Esophagus muscularis mucosa (tissue), 4 donors: ENCODE results near the gene HSD3B1. TPM values are rescaled to one million over a fixed set of nuclear protein-coding genes. Genes with fewer than 3 reads are reported as not detected.

ENCODE experiments used
- DNase-seq: peaks from one replicate; pipeline ENCODE4 v3.0.0-alpha.2; 2017; ENCODE audit errors: extremely low spot score
- H3K27ac ChIP-seq, 4 donors: fragments of 200-600 bp; sonication (generic); replicated peaks in 1 of 4; 1 replicate in 3 of 4; 2 replicates in 1 of 4; pipeline ENCODE4 v1.5.1; 2016 to 2019; ENCODE audit warnings: mild to moderate bottlenecking in 1 of 4
- H3K27me3 ChIP-seq, 4 donors: fragments of 200-600 bp; sonication (generic); one replicate each; pipeline versions ENCODE4 v1.5.1 to v1.6.0; 2016 to 2019
- H3K36me3 ChIP-seq, 4 donors: fragments of 200-600 bp; sonication (generic); one replicate each; pipeline ENCODE4 v1.5.1; 2016 to 2019
- H3K4me1 ChIP-seq, 4 donors: fragments of 200-600 bp; sonication (generic); one replicate each; pipeline ENCODE4 v1.5.1; 2016 to 2019
- H3K4me3 ChIP-seq, 4 donors: fragments of 200-600 bp; sonication (generic); 1 replicate in 2 of 4; 2 replicates in 2 of 4; pipeline ENCODE4 v1.5.1; 2016 to 2019; ENCODE audit warnings: mild to moderate bottlenecking in 4 of 4, moderate library complexity in 1 of 4
- H3K9me3 ChIP-seq, 4 donors: fragments of 200-600 bp; sonication (generic); 1 replicate in 3 of 4; 2 replicates in 1 of 4; pipeline ENCODE4 v1.5.1; 2016 to 2019
- EP300 ChIP-seq: sonication (generic); formaldehyde crosslinking; IDR thresholded peaks from one replicate; pipeline ENCODE4 v1.6.1; 2017; ENCODE audit warnings: antibody characterized with exemption
- POLR2A ChIP-seq: fragments of 450-650 bp; IDR thresholded peaks from one replicate; pipeline ENCODE4 v1.6.1; 2017; ENCODE audit warnings: antibody characterized with exemption, moderate library complexity, mild to moderate bottlenecking, low read depth
- POLR2AphosphoS5 ChIP-seq, 2 donors: sonication (generic); formaldehyde crosslinking; IDR thresholded peaks; one replicate each; pipeline ENCODE4 v1.6.1; 2017; ENCODE audit warnings: antibody characterized with exemption in 2 of 2
- WGBS: methylation state at CpG from one replicate; pipeline ENCODE4 v1.1.5; 2018; 5-methylcytosine and 5-hydroxymethylcytosine counted together
- intact Hi-C: fragments of 100-400 bp; cut with DNase I; formaldehyde crosslinking; loops from one replicate; pipeline ENCODE4 v1.15.1; 2023
- total RNA-seq, 4 donors: library from RNA; depleted of rRNA; stranded (reverse); fragments of >200 nt; gene quantifications; one replicate each; pipeline versions ENCODE4 v1.1.0 to v1.2.1, GENCODE V29; 2016
- TF ChIP-seq, protein P1 (sequence below), 3 experiments: fragments of 200-600 bp in 2 of 3; fragments of 450-650 bp in 1 of 3; sonication (generic) in 2 of 3; IDR thresholded peaks; one replicate each; pipeline ENCODE4 v1.5.1; 2017 to 2019; ENCODE audit warnings: antibody characterized with exemption in 3 of 3, mild to moderate bottlenecking in 2 of 3, moderate library complexity in 1 of 3

HSD3B1 gene
- total RNA-seq, 4 donors from 2014 or later, result not detected

GRCh38 chr1:119467857-119468668, 38.9 kb upstream of the HSD3B1 start:
- TF ChIP-seq, protein P1, sequence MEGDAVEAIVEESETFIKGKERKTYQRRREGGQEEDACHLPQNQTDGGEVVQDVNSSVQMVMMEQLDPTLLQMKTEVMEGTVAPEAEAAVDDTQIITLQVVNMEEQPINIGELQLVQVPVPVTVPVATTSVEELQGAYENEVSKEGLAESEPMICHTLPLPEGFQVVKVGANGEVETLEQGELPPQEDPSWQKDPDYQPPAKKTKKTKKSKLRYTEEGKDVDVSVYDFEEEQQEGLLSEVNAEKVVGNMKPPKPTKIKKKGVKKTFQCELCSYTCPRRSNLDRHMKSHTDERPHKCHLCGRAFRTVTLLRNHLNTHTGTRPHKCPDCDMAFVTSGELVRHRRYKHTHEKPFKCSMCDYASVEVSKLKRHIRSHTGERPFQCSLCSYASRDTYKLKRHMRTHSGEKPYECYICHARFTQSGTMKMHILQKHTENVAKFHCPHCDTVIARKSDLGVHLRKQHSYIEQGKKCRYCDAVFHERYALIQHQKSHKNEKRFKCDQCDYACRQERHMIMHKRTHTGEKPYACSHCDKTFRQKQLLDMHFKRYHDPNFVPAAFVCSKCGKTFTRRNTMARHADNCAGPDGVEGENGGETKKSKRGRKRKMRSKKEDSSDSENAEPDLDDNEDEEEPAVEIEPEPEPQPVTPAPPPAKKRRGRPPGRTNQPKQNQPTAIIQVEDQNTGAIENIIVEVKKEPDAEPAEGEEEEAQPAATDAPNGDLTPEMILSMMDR (IDR thresholded peaks at IDR 0.05), result no peak
- TF ChIP-seq POLR2AphosphoS5 (IDR thresholded peaks at IDR 0.05) (no peak), POLR2A (no peak), EP300 (no peak)
- no peak for DNase-seq
- Histone ChIP-seq H3K36me3 (no peaks in the 10 kb centered on the region), H3K27ac (no peak overlapping the region), H3K9me3 (no peaks in the 10 kb centered on the region), H3K4me3 (no peak overlapping the region), H3K27me3 (no peaks in the 10 kb centered on the region), H3K4me1 (no peaks in the 10 kb centered on the region)
- 36% methylated on average over 4 of the region's 4 CpGs for WGBS
- intact Hi-C loops, result no loop called here

DNA sequence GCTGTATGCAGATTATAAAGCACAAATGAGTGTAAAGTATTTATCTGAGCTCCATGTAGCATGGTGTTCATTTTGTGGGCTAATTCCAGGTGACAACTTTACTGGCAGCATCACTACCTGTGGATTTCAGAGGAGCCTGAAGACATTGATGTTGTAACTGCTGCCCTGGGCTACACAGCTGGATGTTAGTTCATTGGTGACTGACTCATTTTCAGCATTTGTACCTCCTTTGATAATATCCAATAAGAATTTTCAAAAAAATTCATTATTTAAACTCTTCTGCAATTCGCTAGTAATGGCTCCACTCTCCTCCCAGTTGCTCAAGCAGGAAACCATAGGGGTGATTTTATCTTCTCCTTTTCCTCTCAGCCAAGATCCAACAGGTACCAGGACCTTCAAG, 37.3 kb upstream of the HSD3B1 start:
- Histone ChIP-seq H3K27ac (no peak overlapping the region), H3K4me1 (no peaks in the 10 kb centered on the region), H3K27me3 (no peaks in the 10 kb centered on the region), H3K4me3 (no peak overlapping the region), H3K36me3 (no peaks in the 10 kb centered on the region), H3K9me3 (no peaks in the 10 kb centered on the region)
- 89% methylated on average over 1 of the region's 1 CpG for WGBS
- DNase-seq, result no peak
- TF ChIP-seq POLR2AphosphoS5 (IDR thresholded peaks at IDR 0.05) (no peak), POLR2A (no peak), EP300 (no peak)
- TF ChIP-seq, protein P1 (IDR thresholded peaks at IDR 0.05), result no peak
- intact Hi-C loops, result no loop called here

GRCh38 chr1:119470377-119470776, 36.6 kb upstream of the HSD3B1 start:
- Histone ChIP-seq H3K36me3 (no peaks in the 10 kb centered on the region), H3K9me3 (no peaks in the 10 kb centered on the region), H3K27ac (no peak overlapping the region), H3K27me3 (no peaks in the 10 kb centered on the region), H3K4me3 (no peak overlapping the region), H3K4me1 (no peaks in the 10 kb centered on the region)
- TF ChIP-seq POLR2A, result no peak
- TF ChIP-seq EP300, result no peak
- TF ChIP-seq POLR2AphosphoS5 (IDR thresholded peaks at IDR 0.05), result no peak
- intact Hi-C loops, result no loop called here
- peak; percentile 53 for DNase-seq
- 100% methylated on average over 3 of the region's 3 CpGs for whole genome bisulfite sequencing

DNA sequence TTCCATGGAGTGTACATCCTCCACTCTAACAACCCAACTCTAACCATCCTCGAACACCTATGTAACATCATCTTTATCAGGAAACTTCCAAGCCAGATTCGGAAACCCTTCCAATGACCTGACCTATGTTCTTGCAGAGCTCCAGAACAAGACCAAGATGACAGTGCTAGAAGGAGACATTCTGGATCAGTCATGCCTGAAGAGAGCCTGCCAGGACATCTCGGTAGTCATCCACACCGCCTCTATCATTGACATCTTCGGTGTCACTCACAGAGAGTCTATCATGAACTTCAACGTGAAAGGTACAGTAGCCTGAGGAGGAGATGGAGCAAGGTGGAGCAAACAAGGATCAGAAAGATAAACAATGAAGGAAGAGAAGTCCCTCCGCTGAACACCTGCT, 36.1 kb upstream of the HSD3B1 start:
- H3K27ac ChIP-seq, result no peak overlapping the region
- no peaks in the 10 kb centered on the region for H3K4me1 ChIP-seq
- WGBS, result 79% methylated on average over 7 of the region's 7 CpGs
- H3K27me3 ChIP-seq, result no peaks in the 10 kb centered on the region
- no peaks in the 10 kb centered on the region for H3K9me3 ChIP-seq
- DNase-seq, result peak; percentile 53
- H3K36me3 ChIP-seq, result no peaks in the 10 kb centered on the region
- TF ChIP-seq POLR2A, result no peak
- TF ChIP-seq, protein P1 (IDR thresholded peaks at IDR 0.05), result no peak
- no peak for TF ChIP-seq POLR2AphosphoS5 (IDR thresholded peaks at IDR 0.05)
- TF ChIP-seq EP300, result no peak
- intact Hi-C loops, result no loop called here
- no peak overlapping the region for H3K4me3 ChIP-seq

DNA sequence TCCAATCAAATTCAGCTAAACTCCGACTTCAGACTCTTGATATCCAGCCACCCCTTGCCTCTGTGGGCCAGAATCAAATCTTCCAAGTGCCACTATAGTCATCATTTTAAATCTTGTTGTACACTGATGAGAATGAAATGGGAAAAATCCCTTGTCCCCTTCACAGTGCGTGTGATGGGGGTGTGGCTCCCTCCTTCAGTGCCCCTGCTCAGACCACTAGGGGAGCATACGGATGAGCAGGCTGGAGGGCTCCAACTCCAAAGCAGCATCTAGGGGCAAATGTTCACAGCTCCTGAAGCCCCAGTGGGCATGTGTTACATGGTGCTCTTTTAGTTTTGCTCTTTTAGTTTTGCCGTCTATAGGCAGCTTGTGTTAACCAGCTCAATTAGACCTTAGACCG, 35.4 kb upstream of the HSD3B1 start:
- no peak for TF ChIP-seq POLR2AphosphoS5 (IDR thresholded peaks at IDR 0.05)
- TF ChIP-seq, protein P1 (IDR thresholded peaks at IDR 0.05), result no peak
- TF ChIP-seq EP300, result no peak
- no peak for TF ChIP-seq POLR2A
- no peak overlapping the region for H3K27ac ChIP-seq
- 79% methylated on average over 5 of the region's 5 CpGs for WGBS
- no peak overlapping the region for H3K4me3 ChIP-seq
- DNase-seq, result peak; percentile 86
- H3K36me3 ChIP-seq, result no peaks in the 10 kb centered on the region
- intact Hi-C loops, result no loop called here
- no peaks in the 10 kb centered on the region for H3K27me3 ChIP-seq
- H3K9me3 ChIP-seq, result no peaks in the 10 kb centered on the region
- H3K4me1 ChIP-seq, result no peaks in the 10 kb centered on the region
